Tibial nerve (tissue), 4 donors: ENCODE data around the gene ZNF565. TPM values are rescaled to one million over a fixed set of nuclear protein-coding genes. Genes with fewer than 3 reads are reported as not detected.

Experiments used
- DNase-seq, 2 donors: peaks; one replicate each; pipeline ENCODE4 v3.0.0-alpha.2; 2019; ENCODE audit warnings: low spot score in 2 of 2
- H3K27ac ChIP-seq, 4 donors: fragments of 200-600 bp; sonication (generic) in 3 of 4; one replicate each; pipeline ENCODE4 v1.5.1; 2017 to 2019; ENCODE audit warnings: mild to moderate bottlenecking in 1 of 4
- H3K27me3 ChIP-seq, 2 donors: fragments of 200-600 bp; sonication (generic) in 1 of 2; one replicate each; pipeline versions ENCODE4 v1.5.1 to v1.6.0; 2017 to 2019
- H3K36me3 ChIP-seq, 3 donors: fragments of 200-600 bp; sonication (generic); one replicate each; pipeline ENCODE4 v1.5.1; 2018 to 2019
- H3K4me1 ChIP-seq, 4 donors: fragments of 200-600 bp; sonication (generic) in 3 of 4; one replicate each; pipeline ENCODE4 v1.5.1; 2017 to 2019
- H3K4me3 ChIP-seq, 4 donors: fragments of 200-600 bp; sonication (generic) in 3 of 4; one replicate each; pipeline ENCODE4 v1.5.1; 2017 to 2019; ENCODE audit warnings: mild to moderate bottlenecking in 1 of 4, moderate library complexity in 1 of 4
- H3K9me3 ChIP-seq, 4 donors: fragments of 200-600 bp; sonication (generic) in 3 of 4; one replicate each; pipeline ENCODE4 v1.5.1; 2017 to 2019
- EP300 ChIP-seq, 2 donors: sonication (generic); formaldehyde crosslinking; IDR thresholded peaks; one replicate each; pipeline ENCODE4 v1.6.1; 2017; ENCODE audit warnings: antibody characterized with exemption in 2 of 2, mild to moderate bottlenecking in 1 of 2
- POLR2A ChIP-seq, 2 donors: fragments of 450-650 bp; IDR thresholded peaks; one replicate each; pipeline ENCODE4 v1.6.1; 2017; ENCODE audit warnings: antibody characterized with exemption in 2 of 2, mild to moderate bottlenecking in 2 of 2, moderate library complexity in 2 of 2
- WGBS, 2 donors: methylation state at CpG; one replicate each; pipeline ENCODE4 v1.1.5; 2018; 5-methylcytosine and 5-hydroxymethylcytosine counted together
- total RNA-seq, 4 donors: library from RNA; depleted of rRNA; stranded (reverse); fragments of >200 nt; gene quantifications; one replicate each; pipeline ENCODE4 v1.1.0, GENCODE V29; 2016
- TF ChIP-seq, protein P1 (sequence below), 5 experiments: fragments of 200-600 bp in 3 of 5; fragments of 450-650 bp in 2 of 5; sonication (generic) in 3 of 5; IDR thresholded peaks; one replicate each; pipeline ENCODE4 v1.5.1; 2016 to 2019; ENCODE audit warnings: antibody characterized with exemption in 5 of 5, mild to moderate bottlenecking in 3 of 5, moderate library complexity in 2 of 5

ZNF565 gene
- total RNA-seq, 4 donors from 2014 or later: 4.8 to 9.6 (median 6.9) TPM

DNA sequence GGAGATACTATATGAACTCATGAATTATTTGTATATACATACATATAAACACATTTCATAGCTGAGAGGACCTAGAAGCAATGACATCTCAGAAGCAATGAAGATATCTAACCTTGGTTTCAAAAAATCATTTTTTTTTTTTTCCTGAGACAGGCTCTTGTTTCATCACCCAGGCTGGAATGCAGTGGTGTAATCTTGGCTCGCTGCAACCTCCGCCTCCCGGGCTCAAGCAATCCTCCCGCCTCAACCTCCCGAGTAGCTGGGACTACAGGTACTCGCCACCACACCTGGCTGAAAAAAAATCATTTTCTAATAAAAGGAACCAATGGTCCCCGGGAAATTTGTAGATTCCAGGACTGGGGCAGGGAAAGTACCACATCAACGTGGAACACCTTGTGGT, 4.0 kb downstream of the ZNF565 start:
- Histone ChIP-seq H3K27ac (no peak overlapping the region), H3K27me3 (no peaks in the 10 kb centered on the region), H3K4me3 (no peak overlapping the region), H3K4me1 (peaks cover 0 to 11% (median under 1%) of the 10 kb centered on the region in 4 donors), H3K9me3 (no peaks in the 10 kb centered on the region), H3K36me3 (peaks cover 0 to 8% (median 0%) of the 10 kb centered on the region in 3 donors)
- TF ChIP-seq, protein P1, sequence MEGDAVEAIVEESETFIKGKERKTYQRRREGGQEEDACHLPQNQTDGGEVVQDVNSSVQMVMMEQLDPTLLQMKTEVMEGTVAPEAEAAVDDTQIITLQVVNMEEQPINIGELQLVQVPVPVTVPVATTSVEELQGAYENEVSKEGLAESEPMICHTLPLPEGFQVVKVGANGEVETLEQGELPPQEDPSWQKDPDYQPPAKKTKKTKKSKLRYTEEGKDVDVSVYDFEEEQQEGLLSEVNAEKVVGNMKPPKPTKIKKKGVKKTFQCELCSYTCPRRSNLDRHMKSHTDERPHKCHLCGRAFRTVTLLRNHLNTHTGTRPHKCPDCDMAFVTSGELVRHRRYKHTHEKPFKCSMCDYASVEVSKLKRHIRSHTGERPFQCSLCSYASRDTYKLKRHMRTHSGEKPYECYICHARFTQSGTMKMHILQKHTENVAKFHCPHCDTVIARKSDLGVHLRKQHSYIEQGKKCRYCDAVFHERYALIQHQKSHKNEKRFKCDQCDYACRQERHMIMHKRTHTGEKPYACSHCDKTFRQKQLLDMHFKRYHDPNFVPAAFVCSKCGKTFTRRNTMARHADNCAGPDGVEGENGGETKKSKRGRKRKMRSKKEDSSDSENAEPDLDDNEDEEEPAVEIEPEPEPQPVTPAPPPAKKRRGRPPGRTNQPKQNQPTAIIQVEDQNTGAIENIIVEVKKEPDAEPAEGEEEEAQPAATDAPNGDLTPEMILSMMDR (IDR thresholded peaks at IDR 0.05): no peak
- TF ChIP-seq EP300 (IDR thresholded peaks at IDR 0.05) (no peak), POLR2A (IDR thresholded peaks at IDR 0.05) (no peak)
- 89 to 93% methylated on average over 8 of the region's 8 CpGs for WGBS, 2 donors
- no peak for DNase-seq

GRCh38 chr19:36209372-36209771, 5.1 kb downstream of the ZNF565 start:
- H3K4me3 ChIP-seq: no peak overlapping the region
- H3K9me3 ChIP-seq: no peaks in the 10 kb centered on the region
- 81 to 95% methylated on average over 7 of the region's 7 CpGs for WGBS, 2 donors
- peaks cover 0 to 10% (median 0%) of the 10 kb centered on the region in 4 donors for H3K4me1 ChIP-seq
- no peak overlapping the region for H3K27ac ChIP-seq
- H3K36me3 ChIP-seq: peaks cover 0 to 12% (median 0%) of the 10 kb centered on the region in 3 donors
- TF ChIP-seq EP300 (IDR thresholded peaks at IDR 0.05) (no peak), POLR2A (IDR thresholded peaks at IDR 0.05) (no peak)
- TF ChIP-seq, protein P1 (IDR thresholded peaks at IDR 0.05): no peak
- no peak for DNase-seq
- H3K27me3 ChIP-seq: no peaks in the 10 kb centered on the region

DNA sequence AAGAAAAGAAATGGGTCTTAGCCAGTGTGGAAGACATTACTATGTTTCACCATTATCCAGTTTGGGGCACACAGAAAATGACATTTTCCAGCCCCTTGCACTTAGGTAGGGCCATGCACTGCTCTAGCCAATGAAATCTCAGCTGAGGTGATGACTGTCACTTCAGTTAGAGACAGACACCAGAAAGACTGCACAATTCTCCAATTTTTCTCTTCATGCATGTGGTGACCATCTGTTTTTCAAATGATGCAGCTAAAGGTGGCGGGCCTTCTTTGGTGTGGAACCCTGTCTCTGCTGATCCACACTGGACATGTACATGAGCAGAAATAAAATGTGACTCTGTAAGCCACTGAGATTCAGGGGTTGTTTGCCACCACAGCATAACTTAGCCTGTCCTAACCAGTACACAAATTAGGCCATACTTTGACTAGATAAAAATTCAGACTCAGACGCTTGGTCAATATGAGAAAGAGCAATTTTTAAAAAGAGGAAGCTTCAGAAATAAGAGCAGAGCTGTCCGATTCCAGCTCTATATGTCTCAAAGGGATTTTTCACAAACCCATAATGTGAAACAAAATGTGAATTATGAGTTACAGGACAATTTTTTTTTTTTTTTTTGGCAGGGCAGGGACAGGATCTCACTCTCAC, 6.7 kb downstream of the ZNF565 start:
- no peak overlapping the region for H3K4me3 ChIP-seq
- H3K27ac ChIP-seq: no peak overlapping the region
- DNase-seq: no peak
- H3K9me3 ChIP-seq: no peaks in the 10 kb centered on the region
- no peaks in the 10 kb centered on the region for H3K27me3 ChIP-seq
- 82% methylated on average over 3 of the region's 3 CpGs for WGBS, 2 donors
- TF ChIP-seq POLR2A (IDR thresholded peaks at IDR 0.05) (no peak), EP300 (IDR thresholded peaks at IDR 0.05) (no peak)
- H3K4me1 ChIP-seq: no peaks in the 10 kb centered on the region
- H3K36me3 ChIP-seq: peaks cover 0 to 20% (median 0%) of the 10 kb centered on the region in 3 donors

GRCh38 chr19:36203293-36203692, 11.2 kb downstream of the ZNF565 start:
- Histone ChIP-seq H3K36me3 (peaks cover 0 to 24% (median 0%) of the 10 kb centered on the region in 3 donors), H3K9me3 (no peaks in the 10 kb centered on the region), H3K27ac (no peak overlapping the region), H3K4me1 (peaks cover 0 to 5% (median 0%) of the 10 kb centered on the region in 4 donors), H3K27me3 (no peaks in the 10 kb centered on the region), H3K4me3 (no peak overlapping the region)
- WGBS, 2 donors: 82 to 85% methylated on average over 4 of the region's 4 CpGs
- no peak for DNase-seq
- TF ChIP-seq, protein P1 (IDR thresholded peaks at IDR 0.05): no peak
- TF ChIP-seq EP300 (IDR thresholded peaks at IDR 0.05) (no peak), POLR2A (IDR thresholded peaks at IDR 0.05) (no peak)

- Histone ChIP-seq H3K27me3 (no peaks in the 10 kb centered on the region), H3K4me1 (peaks cover 0 to 6% (median 0%) of the 10 kb centered on the region in 4 donors), H3K9me3 (no peaks in the 10 kb centered on the region), H3K4me3 (no peak overlapping the region), H3K27ac (no peak overlapping the region), H3K36me3 (peaks cover 0 to 24% (median 0%) of the 10 kb centered on the region in 3 donors)
- TF ChIP-seq EP300 (IDR thresholded peaks at IDR 0.05) (no peak), POLR2A (IDR thresholded peaks at IDR 0.05) (no peak)
- TF ChIP-seq, protein P1 (IDR thresholded peaks at IDR 0.05): no peak
- no peak for DNase-seq
- 88 to 96% methylated on average over 6 of the region's 6 CpGs for WGBS, 2 donors
Measured at GRCh38 chr19:36201684-36202083, 12.8 kb downstream of the ZNF565 start.
